HCT116 (cell line): ENCODE data around the gene ARHGEF3.

Experiments
- EZH2phosphoT487 ChIP-seq: fragments of 200-600 bp; IDR thresholded peaks from 2 replicates; pipeline ENCODE4 v1.6.1; 2018; ENCODE audit warnings: antibody characterized with exemption, borderline replicate concordance
- FOSL1 ChIP-seq: IDR thresholded peaks from 2 replicates; pipeline ENCODE4 v1.6.1; 2012; ENCODE audit warnings: low read depth
- REST ChIP-seq: IDR thresholded peaks from 2 replicates; pipeline ENCODE4 v1.6.1; 2012; ENCODE audit warnings: low read depth
- SP1 ChIP-seq: IDR thresholded peaks from 2 replicates; pipeline ENCODE4 v1.6.1; 2012; ENCODE audit warnings: low read depth
- YY1 ChIP-seq: IDR thresholded peaks from 2 replicates; pipeline ENCODE4 v1.6.1; 2011; ENCODE audit warnings: low read length, low read depth, moderate library complexity, mild to moderate bottlenecking; ENCODE audit not compliant: insufficient replicate concordance; ENCODE audit errors: extremely low read depth
- ZBTB33 ChIP-seq: IDR thresholded peaks from 2 replicates; pipeline ENCODE4 v1.6.1; 2011; ENCODE audit warnings: mild to moderate bottlenecking, low read length, moderate library complexity; ENCODE audit not compliant: insufficient replicate concordance; ENCODE audit errors: extremely low read depth
- TF ChIP-seq, protein P1 (sequence below), 3 experiments: fragments of 200-600 bp in 1 of 3; sonication (generic) in 1 of 3; IDR thresholded peaks in 2 of 3; conservative IDR thresholded peaks in 1 of 3; 2 replicates each; pipeline ENCODE4 v1.5.1; 2012 to 2017; ENCODE audit warnings: low read depth in 2 of 3, low read length in 2 of 3, antibody characterized with exemption in 1 of 3, borderline replicate concordance in 1 of 3, control low read depth in 1 of 3, mild to moderate bottlenecking in 1 of 3, mixed read lengths in 1 of 3, mixed run types in 1 of 3, moderate library complexity in 1 of 3; ENCODE audit not compliant: insufficient read depth in 1 of 3

- TF ChIP-seq, protein P1, sequence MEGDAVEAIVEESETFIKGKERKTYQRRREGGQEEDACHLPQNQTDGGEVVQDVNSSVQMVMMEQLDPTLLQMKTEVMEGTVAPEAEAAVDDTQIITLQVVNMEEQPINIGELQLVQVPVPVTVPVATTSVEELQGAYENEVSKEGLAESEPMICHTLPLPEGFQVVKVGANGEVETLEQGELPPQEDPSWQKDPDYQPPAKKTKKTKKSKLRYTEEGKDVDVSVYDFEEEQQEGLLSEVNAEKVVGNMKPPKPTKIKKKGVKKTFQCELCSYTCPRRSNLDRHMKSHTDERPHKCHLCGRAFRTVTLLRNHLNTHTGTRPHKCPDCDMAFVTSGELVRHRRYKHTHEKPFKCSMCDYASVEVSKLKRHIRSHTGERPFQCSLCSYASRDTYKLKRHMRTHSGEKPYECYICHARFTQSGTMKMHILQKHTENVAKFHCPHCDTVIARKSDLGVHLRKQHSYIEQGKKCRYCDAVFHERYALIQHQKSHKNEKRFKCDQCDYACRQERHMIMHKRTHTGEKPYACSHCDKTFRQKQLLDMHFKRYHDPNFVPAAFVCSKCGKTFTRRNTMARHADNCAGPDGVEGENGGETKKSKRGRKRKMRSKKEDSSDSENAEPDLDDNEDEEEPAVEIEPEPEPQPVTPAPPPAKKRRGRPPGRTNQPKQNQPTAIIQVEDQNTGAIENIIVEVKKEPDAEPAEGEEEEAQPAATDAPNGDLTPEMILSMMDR (IDR thresholded peaks at IDR 0.05 in 2 of 3, conservative IDR thresholded peaks at IDR 0.05 in 1 of 3; ENCODE audit: borderline replicate concordance in 1 of 3, insufficient read depth in 1 of 3, low read depth in 2 of 3, low read length in 2 of 3): no peak
- TF ChIP-seq ZBTB33: no peak
- TF ChIP-seq EZH2phosphoT487: no peak
- peak; percentile 46; the same call in 1 of the 2 replicates for TF ChIP-seq SP1
- no peak for TF ChIP-seq YY1
- TF ChIP-seq REST: no peak
- peak; percentile 74 for TF ChIP-seq FOSL1
Measured at GRCh38 chr3:56836276-56837163, 34.8 kb upstream of the ARHGEF3 start.
